Endodermal cell (in vitro differentiated cells): Measurements from ENCODE around the gene SCAF4. TPM values are rescaled to one million over a fixed set of nuclear protein-coding genes. Genes with fewer than 3 reads are reported as not detected.
"Not testable (repeated sequence)": the region's sequence is repeated elsewhere in the genome, so short reads cannot be mapped to it uniquely, and the experiment has no call there.

Source experiments
- DNase-seq: peaks from one replicate; pipeline ENCODE4 v3.0.0-alpha.2; 2017
- H3K27ac ChIP-seq: 2 replicates; pipeline ENCODE4 v1.5.1; 2013; ENCODE audit warnings: mild to moderate bottlenecking, low read depth, low read length, moderate library complexity
- H3K27me3 ChIP-seq: 2 replicates; pipeline ENCODE4 v1.6.1; 2013; ENCODE audit warnings: mild to moderate bottlenecking, low read length, moderate library complexity; ENCODE audit not compliant: insufficient read depth, control insufficient read depth, poor library complexity, severe bottlenecking
- H3K36me3 ChIP-seq: 2 replicates; pipeline ENCODE4 v1.7.0; 2013; ENCODE audit warnings: mild to moderate bottlenecking, low read length, moderate library complexity; ENCODE audit not compliant: control insufficient read depth, insufficient read depth
- H3K4me1 ChIP-seq: one replicate; pipeline ENCODE4 v1.7.0; 2013; ENCODE audit warnings: low read length; ENCODE audit not compliant: control insufficient read depth, insufficient read depth
- H3K4me3 ChIP-seq: 2 replicates; pipeline ENCODE4 v1.5.1; 2013; ENCODE audit warnings: mild to moderate bottlenecking, low read length, moderate library complexity
- H3K9ac ChIP-seq: 2 replicates; pipeline ENCODE4 v1.6.1; 2013; ENCODE audit warnings: mild to moderate bottlenecking, low read length, moderate library complexity; ENCODE audit not compliant: poor library complexity, severe bottlenecking; ENCODE audit errors: extremely low read depth
- H3K9me3 ChIP-seq: 2 replicates; pipeline ENCODE4 v1.6.1; 2013; ENCODE audit warnings: mild to moderate bottlenecking, low read length, moderate library complexity; ENCODE audit not compliant: control insufficient read depth
- H3K27ac Mint-ChIP-seq: 2 replicates; pipeline ENCODE4 v1.8.0; 2020; ENCODE audit warnings: mixed read lengths
- H3K27me3 Mint-ChIP-seq: 2 replicates; pipeline ENCODE4 v1.8.0; 2021; ENCODE audit warnings: mild to moderate bottlenecking, mixed read lengths; ENCODE audit not compliant: insufficient read depth
- H3K36me3 Mint-ChIP-seq: 2 replicates; pipeline ENCODE4 v1.8.0; 2020; ENCODE audit warnings: low read depth, mixed read lengths
- H3K4me1 Mint-ChIP-seq: 2 replicates; pipeline ENCODE4 v1.8.0; 2020; ENCODE audit warnings: mixed read lengths
- H3K4me3 Mint-ChIP-seq: 2 replicates; pipeline ENCODE4 v1.8.0; 2020; ENCODE audit warnings: mild to moderate bottlenecking, moderate library complexity, mixed read lengths
- H3K9me3 Mint-ChIP-seq: 2 replicates; pipeline ENCODE4 v1.8.0; 2020; ENCODE audit warnings: mild to moderate bottlenecking, mixed read lengths
- WGBS, 2 experiments: methylation state at CpG; one replicate each; pipeline versions ENCODE4 v1.1.5 to v1.1.7; 2013; ENCODE audit warnings: missing lambda C conversion rate in 2 of 2, mixed read lengths in 1 of 2; ENCODE audit not compliant: insufficient coverage in 1 of 2, insufficient read length in 1 of 2; 5-methylcytosine and 5-hydroxymethylcytosine counted together
- total RNA-seq, 2 donors: library from RNA; stranded (reverse); fragmentation: NEBNext Ultra II Directional in 1 of 2; extraction: Animal tissue kit (Norgen Biotek cat#: 25700) in 1 of 2; gene quantifications; 2 replicates in 1 of 2; 3 replicates in 1 of 2; pipeline ENCODE4 v1.2.1, GENCODE V29; 2021
- TF ChIP-seq, protein P1 (sequence below): fragments of 200-600 bp; sonication (generic); conservative IDR thresholded peaks from 2 replicates; pipeline ENCODE4 v1.5.0; 2021; ENCODE audit warnings: antibody characterized with exemption, mild to moderate bottlenecking

Gene SCAF4
- total RNA-seq, 2 donors from 2014 or later = 61.3 to 67.8 TPM

DNA sequence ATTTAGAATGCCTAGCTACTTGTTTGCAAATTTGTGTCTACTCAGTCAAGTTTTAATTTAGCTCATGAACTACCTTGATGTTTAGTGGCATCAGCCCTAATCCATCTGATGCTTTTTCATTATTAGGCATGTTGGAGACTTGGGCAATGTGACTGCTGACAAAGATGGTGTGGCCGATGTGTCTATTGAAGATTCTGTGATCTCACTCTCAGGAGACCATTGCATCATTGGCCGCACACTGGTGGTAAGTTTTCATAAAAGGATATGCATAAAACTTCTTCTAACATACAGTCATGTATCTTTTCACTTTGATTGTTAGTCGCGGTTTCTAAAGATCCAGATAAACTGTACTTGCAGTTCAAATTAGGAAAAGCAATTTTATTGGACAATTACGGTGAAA lies 64.8 kb downstream of the SCAF4 start:
- Histone ChIP-seq H3K27me3 (no peaks in the 10 kb centered on the region), H3K9me3 (no peaks in the 10 kb centered on the region), H3K9ac (no peak overlapping the region), H3K4me3 (no peak overlapping the region), H3K36me3 (peaks cover 57% of the 10 kb centered on the region), H3K4me1 (no peaks in the 10 kb centered on the region), H3K27ac (no peak overlapping the region)
- no peaks in the 10 kb centered on the region for H3K9me3 Mint-ChIP-seq
- 95 to 98% methylated on average over 3 to 5 of the region's 5 CpGs for WGBS, 2 experiments
- peaks cover 18% of the 10 kb centered on the region for H3K4me1 Mint-ChIP-seq
- no peak overlapping the region for H3K27ac Mint-ChIP-seq
- DNase-seq = no peak
- peaks cover 62% of the 10 kb centered on the region for H3K36me3 Mint-ChIP-seq
- H3K27me3 Mint-ChIP-seq = no peaks in the 10 kb centered on the region
- H3K4me3 Mint-ChIP-seq = no peak overlapping the region
- TF ChIP-seq, protein P1, sequence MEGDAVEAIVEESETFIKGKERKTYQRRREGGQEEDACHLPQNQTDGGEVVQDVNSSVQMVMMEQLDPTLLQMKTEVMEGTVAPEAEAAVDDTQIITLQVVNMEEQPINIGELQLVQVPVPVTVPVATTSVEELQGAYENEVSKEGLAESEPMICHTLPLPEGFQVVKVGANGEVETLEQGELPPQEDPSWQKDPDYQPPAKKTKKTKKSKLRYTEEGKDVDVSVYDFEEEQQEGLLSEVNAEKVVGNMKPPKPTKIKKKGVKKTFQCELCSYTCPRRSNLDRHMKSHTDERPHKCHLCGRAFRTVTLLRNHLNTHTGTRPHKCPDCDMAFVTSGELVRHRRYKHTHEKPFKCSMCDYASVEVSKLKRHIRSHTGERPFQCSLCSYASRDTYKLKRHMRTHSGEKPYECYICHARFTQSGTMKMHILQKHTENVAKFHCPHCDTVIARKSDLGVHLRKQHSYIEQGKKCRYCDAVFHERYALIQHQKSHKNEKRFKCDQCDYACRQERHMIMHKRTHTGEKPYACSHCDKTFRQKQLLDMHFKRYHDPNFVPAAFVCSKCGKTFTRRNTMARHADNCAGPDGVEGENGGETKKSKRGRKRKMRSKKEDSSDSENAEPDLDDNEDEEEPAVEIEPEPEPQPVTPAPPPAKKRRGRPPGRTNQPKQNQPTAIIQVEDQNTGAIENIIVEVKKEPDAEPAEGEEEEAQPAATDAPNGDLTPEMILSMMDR = no peak

DNA sequence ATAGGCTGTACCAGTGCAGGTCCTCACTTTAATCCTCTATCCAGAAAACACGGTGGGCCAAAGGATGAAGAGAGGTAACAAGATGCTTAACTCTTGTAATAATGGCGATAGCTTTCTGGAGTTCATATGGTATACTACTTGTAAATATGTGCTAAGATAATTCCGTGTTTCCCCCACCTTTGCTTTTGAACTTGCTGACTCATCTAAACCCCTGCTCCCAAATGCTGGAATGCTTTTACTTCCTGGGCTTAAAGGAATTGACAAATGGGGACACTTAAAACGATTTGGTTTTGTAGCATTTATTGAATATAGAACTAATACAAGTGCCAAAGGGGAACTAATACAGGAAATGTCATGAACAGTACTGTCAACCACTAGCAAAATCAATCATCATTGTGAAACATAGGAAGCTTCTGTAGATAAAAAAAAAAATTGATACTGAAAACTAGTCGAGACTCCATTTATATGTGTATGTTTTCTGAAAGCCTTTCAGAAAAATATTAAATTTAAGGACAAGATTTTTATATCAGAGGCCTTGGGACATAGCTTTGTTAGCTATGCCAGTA lies 65.4 kb downstream of the SCAF4 start:
- no peak overlapping the region for H3K4me3 Mint-ChIP-seq
- Histone ChIP-seq H3K4me1 (peaks cover 2% of the 10 kb centered on the region), H3K9ac (no peak overlapping the region), H3K9me3 (no peaks in the 10 kb centered on the region), H3K27ac (no peak overlapping the region), H3K27me3 (no peaks in the 10 kb centered on the region), H3K36me3 (peaks cover 57% of the 10 kb centered on the region), H3K4me3 (no peak overlapping the region)
- H3K27ac Mint-ChIP-seq = no peak overlapping the region
- H3K36me3 Mint-ChIP-seq = peaks cover 64% of the 10 kb centered on the region
- no peaks in the 10 kb centered on the region for H3K27me3 Mint-ChIP-seq
- TF ChIP-seq, protein P1 = no peak
- H3K9me3 Mint-ChIP-seq = no peaks in the 10 kb centered on the region
- peaks cover 20% of the 10 kb centered on the region for H3K4me1 Mint-ChIP-seq
- 88 to 89% methylated on average over 3 to 5 of the region's 5 CpGs for WGBS, 2 experiments
- no peak for DNase-seq

DNA sequence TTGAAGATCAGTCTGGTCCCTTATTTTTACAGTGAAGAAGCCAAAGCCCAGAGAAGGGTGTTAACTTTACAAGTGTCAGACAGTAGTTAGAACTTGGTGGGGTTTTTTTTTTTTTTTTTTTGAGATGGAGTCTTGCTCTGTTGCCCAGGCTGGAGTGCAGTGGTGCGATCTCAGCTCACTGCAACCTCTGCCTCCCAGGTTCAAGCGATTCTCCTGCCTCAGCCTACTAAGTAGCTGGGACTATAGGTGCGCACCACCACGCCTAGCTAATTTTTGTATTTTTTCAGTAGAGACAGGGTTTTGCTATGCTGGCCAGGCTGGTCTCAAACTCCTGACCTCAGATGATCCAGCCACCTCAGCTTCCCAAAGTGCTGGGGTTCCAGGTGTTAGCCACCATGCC lies 66.0 kb downstream of the SCAF4 start:
- H3K36me3 Mint-ChIP-seq = peaks cover 65% of the 10 kb centered on the region
- not testable (repeated sequence) for H3K9me3 Mint-ChIP-seq, H3K27ac ChIP-seq, DNase-seq, H3K27ac Mint-ChIP-seq, H3K4me3 ChIP-seq, H3K4me1 ChIP-seq, H3K27me3 ChIP-seq, H3K27me3 Mint-ChIP-seq, H3K9ac ChIP-seq, H3K9me3 ChIP-seq, H3K4me3 Mint-ChIP-seq
- peaks cover 23% of the 10 kb centered on the region for H3K4me1 Mint-ChIP-seq
- WGBS, 2 experiments = 83 to 95% methylated on average over 3 to 4 of the region's 4 CpGs
- peaks cover 56% of the 10 kb centered on the region for H3K36me3 ChIP-seq

DNA sequence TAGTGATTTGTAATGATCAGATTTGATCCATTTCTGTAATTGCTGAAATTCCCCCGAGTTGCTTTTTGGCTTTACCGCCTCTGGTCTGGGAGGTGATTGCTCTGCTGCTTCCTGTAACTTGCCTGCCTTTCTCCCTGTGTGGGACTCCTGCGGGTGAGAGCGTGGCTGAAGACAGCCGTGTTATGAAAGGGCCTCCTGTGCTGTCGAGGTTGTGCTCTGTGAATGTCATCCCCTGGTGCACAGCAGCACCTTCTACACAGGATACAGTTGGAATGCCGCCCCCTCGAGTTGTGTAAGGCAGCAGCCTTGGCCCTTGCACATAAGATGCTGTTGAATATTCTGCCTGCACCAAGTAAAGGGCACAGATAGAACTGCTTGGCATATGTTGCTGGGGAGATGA lies 66.5 kb downstream of the SCAF4 start:
- H3K36me3 ChIP-seq = peaks cover 51% of the 10 kb centered on the region
- no peak for DNase-seq
- peaks cover 2% of the 10 kb centered on the region for H3K4me1 ChIP-seq
- Mint-ChIP-seq H3K27ac (no peak overlapping the region), H3K4me1 (peaks cover 26% of the 10 kb centered on the region), H3K9me3 (no peaks in the 10 kb centered on the region), H3K36me3 (peaks cover 63% of the 10 kb centered on the region), H3K4me3 (no peak overlapping the region), H3K27me3 (no peaks in the 10 kb centered on the region)
- no peak overlapping the region for H3K4me3 ChIP-seq
- 91 to 92% methylated on average over 6 to 8 of the region's 8 CpGs for WGBS, 2 experiments
- TF ChIP-seq, protein P1 = no peak
- H3K27ac ChIP-seq = no peak overlapping the region
- no peak overlapping the region for H3K9ac ChIP-seq
- no peaks in the 10 kb centered on the region for H3K27me3 ChIP-seq
- H3K9me3 ChIP-seq = no peaks in the 10 kb centered on the region
